Measurements from ENCODE around the gene BCKDHA.
"Not testable (repeated sequence)": the region's sequence is repeated elsewhere in the genome, so short reads cannot be mapped to it uniquely, and the experiment has no call there.

BCKDHA gene

GRCh38 chr19:41447732-41448332 lies 50.2 kb downstream of the BCKDHA start:
- no peak for DNase-seq (ENCODE audit: low read depth)

- DNase-seq (ENCODE audit: low read depth) = peak; percentile 41
Measured at GRCh38 chr19:41449079-41449864, 51.7 kb downstream of the BCKDHA start.

- no peak for DNase-seq (ENCODE audit: low read depth)
Measured at GRCh38 chr19:41449865-41450178, 52.2 kb downstream of the BCKDHA start.

- no peak for DNase-seq (ENCODE audit: low read depth)
Measured at GRCh38 chr19:41452584-41453275, 55.1 kb downstream of the BCKDHA start.

GRCh38 chr19:41455936-41456335 lies 58.3 kb downstream of the BCKDHA start:
- DNase-seq (ENCODE audit: low read depth) = no peak

- no peak for DNase-seq (ENCODE audit: low read depth)
Measured at GRCh38 chr19:41456342-41456918, 58.8 kb downstream of the BCKDHA start.

GRCh38 chr19:41457241-41457640 lies 59.6 kb downstream of the BCKDHA start:
- no peak for DNase-seq (ENCODE audit: low read depth)

GRCh38 chr19:41462497-41462896 lies 64.9 kb downstream of the BCKDHA start:
- DNase-seq (ENCODE audit: low read depth) = no peak

GRCh38 chr19:41463257-41464256 lies 65.9 kb downstream of the BCKDHA start:
- not testable (repeated sequence) for DNase-seq (ENCODE audit: low read depth)
